Measurements from ENCODE around the gene IER5L.

IER5L gene

DNA sequence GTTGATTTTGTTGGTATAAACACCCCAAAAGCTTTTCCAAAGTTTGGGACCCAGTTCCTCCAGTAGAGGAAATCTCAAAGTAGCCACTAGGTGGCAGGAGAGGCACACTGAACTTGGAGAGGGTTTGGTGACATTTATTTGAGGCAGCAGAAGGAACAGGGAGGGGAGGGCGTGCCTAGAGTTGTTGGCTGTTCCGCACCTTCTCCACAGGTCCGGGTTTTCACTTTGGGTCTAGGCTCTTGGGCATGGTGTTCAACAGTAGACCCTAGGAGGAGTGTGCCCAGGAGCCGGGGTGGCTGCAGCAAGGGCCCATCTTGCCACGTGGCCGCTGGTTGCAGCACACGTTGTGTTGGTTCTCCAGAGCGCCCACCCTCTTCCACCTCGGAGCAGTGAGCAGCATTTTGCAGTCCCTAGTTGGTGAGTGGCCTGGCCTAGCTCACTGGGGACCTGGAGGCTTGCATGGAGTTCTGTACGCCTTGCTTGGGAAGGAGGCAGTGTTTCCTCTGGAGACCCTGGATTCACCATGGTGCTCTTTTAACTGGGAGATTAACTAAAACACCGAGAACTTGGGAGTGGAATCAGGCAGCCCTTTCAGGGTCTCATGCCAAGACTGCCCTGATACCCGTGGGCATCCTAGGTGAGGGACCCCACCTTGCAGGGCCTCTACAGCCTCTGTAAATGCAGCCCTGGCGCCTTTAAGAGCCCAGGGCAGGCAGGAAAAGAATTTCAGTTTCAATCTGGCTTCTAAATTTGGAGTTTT, 38.6 kb downstream of the IER5L start:
- H3K79me2 ChIP-seq (ENCODE audit: insufficient read depth, low read length), result no peaks in the 10 kb centered on the region
- H3K27me3 ChIP-seq (ENCODE audit: insufficient read depth, low read length), result no peaks in the 10 kb centered on the region
- no peaks in the 10 kb centered on the region for H4K20me1 ChIP-seq (ENCODE audit: insufficient read depth, low read length)
- no peaks in the 10 kb centered on the region for H3K9me3 ChIP-seq (ENCODE audit: low read length)
- peak overlapping the region; percentile 84 for H3K9ac ChIP-seq (ENCODE audit: low read length)
- H3K4me1 ChIP-seq (ENCODE audit: insufficient read depth, low read length, severe bottlenecking), result peaks cover 44% of the 10 kb centered on the region
- H3K9me2 ChIP-seq (ENCODE audit: low read depth, low read length), result no peaks in the 10 kb centered on the region
- H3K4me2 ChIP-seq (ENCODE audit: low read length), result peak overlapping the region; percentile 76
- TF ChIP-seq, protein P1, sequence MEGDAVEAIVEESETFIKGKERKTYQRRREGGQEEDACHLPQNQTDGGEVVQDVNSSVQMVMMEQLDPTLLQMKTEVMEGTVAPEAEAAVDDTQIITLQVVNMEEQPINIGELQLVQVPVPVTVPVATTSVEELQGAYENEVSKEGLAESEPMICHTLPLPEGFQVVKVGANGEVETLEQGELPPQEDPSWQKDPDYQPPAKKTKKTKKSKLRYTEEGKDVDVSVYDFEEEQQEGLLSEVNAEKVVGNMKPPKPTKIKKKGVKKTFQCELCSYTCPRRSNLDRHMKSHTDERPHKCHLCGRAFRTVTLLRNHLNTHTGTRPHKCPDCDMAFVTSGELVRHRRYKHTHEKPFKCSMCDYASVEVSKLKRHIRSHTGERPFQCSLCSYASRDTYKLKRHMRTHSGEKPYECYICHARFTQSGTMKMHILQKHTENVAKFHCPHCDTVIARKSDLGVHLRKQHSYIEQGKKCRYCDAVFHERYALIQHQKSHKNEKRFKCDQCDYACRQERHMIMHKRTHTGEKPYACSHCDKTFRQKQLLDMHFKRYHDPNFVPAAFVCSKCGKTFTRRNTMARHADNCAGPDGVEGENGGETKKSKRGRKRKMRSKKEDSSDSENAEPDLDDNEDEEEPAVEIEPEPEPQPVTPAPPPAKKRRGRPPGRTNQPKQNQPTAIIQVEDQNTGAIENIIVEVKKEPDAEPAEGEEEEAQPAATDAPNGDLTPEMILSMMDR (IDR thresholded peaks at IDR 0.05; ENCODE audit: low read length), result peak; percentile 96
- TF ChIP-seq EZH2 (IDR thresholded peaks at IDR 0.05; ENCODE audit: borderline replicate concordance, low read length), result no peak
- peak overlapping the region; percentile 49 for H3K4me3 ChIP-seq (ENCODE audit: low read depth, low read length, poor library complexity, severe bottlenecking)
- H2AFZ ChIP-seq (ENCODE audit: low read length), result no peak overlapping the region
- H3K36me3 ChIP-seq (ENCODE audit: insufficient read depth, low read length), result peaks cover 46% of the 10 kb centered on the region
- H3F3A ChIP-seq (ENCODE audit: insufficient read depth, low read length), result peaks cover 5% of the 10 kb centered on the region; the same call in 1 of the 2 replicates
- H3K27ac ChIP-seq (ENCODE audit: low read depth, low read length, poor library complexity, severe bottlenecking), result peak overlapping the region; percentile 97

GRCh38 chr9:129138476-129139232, 39.4 kb downstream of the IER5L start:
- peaks cover 44% of the 10 kb centered on the region; the same call in 1 of the 2 replicates for H3K36me3 ChIP-seq (ENCODE audit: insufficient read depth, low read length)
- no peak overlapping the region for H3K9ac ChIP-seq (ENCODE audit: low read length)
- TF ChIP-seq, protein P1 (IDR thresholded peaks at IDR 0.05; ENCODE audit: low read length), result no peak
- TF ChIP-seq EZH2 (IDR thresholded peaks at IDR 0.05; ENCODE audit: borderline replicate concordance, low read length), result no peak
- H3K4me3 ChIP-seq (ENCODE audit: low read depth, low read length, poor library complexity, severe bottlenecking), result no peak overlapping the region
- H3K9me2 ChIP-seq (ENCODE audit: low read depth, low read length), result no peaks in the 10 kb centered on the region
- no peak overlapping the region for H3K4me2 ChIP-seq (ENCODE audit: low read length)
- H3K79me2 ChIP-seq (ENCODE audit: insufficient read depth, low read length), result no peaks in the 10 kb centered on the region
- H3K4me1 ChIP-seq (ENCODE audit: insufficient read depth, low read length, severe bottlenecking), result peaks cover 44% of the 10 kb centered on the region
- no peaks in the 10 kb centered on the region for H3K9me3 ChIP-seq (ENCODE audit: low read length)
- peaks cover 5% of the 10 kb centered on the region; the same call in 1 of the 2 replicates for H3F3A ChIP-seq (ENCODE audit: insufficient read depth, low read length)
- no peak overlapping the region for H2AFZ ChIP-seq (ENCODE audit: low read length)
- H3K27me3 ChIP-seq (ENCODE audit: insufficient read depth, low read length), result no peaks in the 10 kb centered on the region
- H4K20me1 ChIP-seq (ENCODE audit: insufficient read depth, low read length), result no peaks in the 10 kb centered on the region
- no peak overlapping the region for H3K27ac ChIP-seq (ENCODE audit: low read depth, low read length, poor library complexity, severe bottlenecking)

- H3K9me2 ChIP-seq (ENCODE audit: low read depth, low read length), result no peaks in the 10 kb centered on the region
- H3F3A ChIP-seq (ENCODE audit: insufficient read depth, low read length), result peaks cover 5% of the 10 kb centered on the region; the same call in 1 of the 2 replicates
- H3K36me3 ChIP-seq (ENCODE audit: insufficient read depth, low read length), result peaks cover 44% of the 10 kb centered on the region
- no peaks in the 10 kb centered on the region for H3K27me3 ChIP-seq (ENCODE audit: insufficient read depth, low read length)
- TF ChIP-seq, protein P1 (IDR thresholded peaks at IDR 0.05; ENCODE audit: low read length), result no peak
- TF ChIP-seq EZH2 (IDR thresholded peaks at IDR 0.05; ENCODE audit: borderline replicate concordance, low read length), result no peak
- H3K27ac ChIP-seq (ENCODE audit: low read depth, low read length, poor library complexity, severe bottlenecking), result no peak overlapping the region
- no peak overlapping the region for H3K9ac ChIP-seq (ENCODE audit: low read length)
- H3K4me3 ChIP-seq (ENCODE audit: low read depth, low read length, poor library complexity, severe bottlenecking), result no peak overlapping the region
- no peak overlapping the region for H3K4me2 ChIP-seq (ENCODE audit: low read length)
- no peak overlapping the region for H2AFZ ChIP-seq (ENCODE audit: low read length)
- no peaks in the 10 kb centered on the region for H4K20me1 ChIP-seq (ENCODE audit: insufficient read depth, low read length)
- no peaks in the 10 kb centered on the region for H3K9me3 ChIP-seq (ENCODE audit: low read length)
- no peaks in the 10 kb centered on the region for H3K79me2 ChIP-seq (ENCODE audit: insufficient read depth, low read length)
- peaks cover 41% of the 10 kb centered on the region for H3K4me1 ChIP-seq (ENCODE audit: insufficient read depth, low read length, severe bottlenecking)
Measured at GRCh38 chr9:129138144-129138462, 40.0 kb downstream of the IER5L start.
